Measurements from ENCODE around the gene PSORS1C1. TPM values are rescaled to one million over a fixed set of nuclear protein-coding genes. Genes with fewer than 3 reads are reported as not detected.

Gene PSORS1C1
- total and polyA plus RNA-seq, 2 of the 4 experiments (the other 2 are of a cell fraction) = 0.36 to 1.1 TPM

GRCh38 chr6:31171931-31172905, 57.6 kb downstream of the PSORS1C1 start:
- peak overlapping the region; percentile 3 for H2AK9ac ChIP-seq (replicated peaks; ENCODE audit: low read depth, low read length, poor library complexity)

More at GRCh38 chr6:31171931-31172905, 57.6 kb downstream of the PSORS1C1 start:
- ATAC-seq (ENCODE audit: low read depth) = no peak
- H3K9me3 ChIP-seq (ENCODE audit: control insufficient read depth, insufficient read depth, low read length) = no peaks in the 10 kb centered on the region
- H3K56ac ChIP-seq (ENCODE audit: extremely low read depth, insufficient read depth, low read length) = no peak overlapping the region
- H3K27ac ChIP-seq (ENCODE audit: insufficient read depth, low read length) = no peak overlapping the region
- no peak overlapping the region for H2BK15ac ChIP-seq (ENCODE audit: low read depth, low read length)
- peak overlapping the region; percentile 56 for H2AFZ ChIP-seq (replicated peaks; ENCODE audit: low read length, poor library complexity)
- no peak for DNase-seq
- no peak overlapping the region for H3K18ac ChIP-seq (ENCODE audit: low read depth, low read length)
- no peak overlapping the region for H4K91ac ChIP-seq (ENCODE audit: insufficient read depth, low read depth, low read length)
- no peak overlapping the region for H3K14ac ChIP-seq (replicated peaks; ENCODE audit: low read depth, low read length)
- no peak overlapping the region for H3K23ac ChIP-seq (ENCODE audit: low read depth, low read length)
- H3K4me1 ChIP-seq (ENCODE audit: control insufficient read depth, insufficient read depth, low read length) = peaks cover 7% of the 10 kb centered on the region; the same call in 1 of the 2 replicates
- no peak overlapping the region for H2BK120ac ChIP-seq (ENCODE audit: low read depth, low read length)
- no peak overlapping the region for H4K8ac ChIP-seq (ENCODE audit: low read depth in 2 of 2, low read length in 2 of 2)
- no peak overlapping the region for H2AK5ac ChIP-seq (ENCODE audit: low read depth, low read length)
- no peaks in the 10 kb centered on the region for H3K36me3 ChIP-seq (ENCODE audit: control insufficient read depth, insufficient read depth, low read length)
- intact Hi-C loops (cut with micrococcal nuclease) (no loop called here), dilution Hi-C loops (cut with HindIII; ENCODE audit: low sequenced_read_pairs, unreplicated experiment) (no loop called here), in situ Hi-C loops (cut with MboI; ENCODE audit: low sequenced_read_pairs) (no loop called here)
- H4K20me1 ChIP-seq (ENCODE audit: insufficient read depth, low read length) = no peaks in the 10 kb centered on the region
- no peaks in the 10 kb centered on the region for H3K27me3 ChIP-seq (ENCODE audit: control insufficient read depth, insufficient read depth, low read length)
- POLR2A ChIA-PET (ENCODE audit: unreplicated experiment) = no interaction called here
- no peak overlapping the region for H3K4me3 ChIP-seq (ENCODE audit: insufficient read depth, low read depth, low read length)
- no peaks in the 10 kb centered on the region for H3K79me1 ChIP-seq (ENCODE audit: low read depth in 1 of 2, low read length in 2 of 2)
- H3K4ac ChIP-seq (ENCODE audit: low read depth, low read length) = no peak overlapping the region
- CTCF ChIA-PET = no interaction called here
- BruUV-seq (replicated peaks) = no TSS peak
- no peak for TF ChIP-seq NFE2L2 (IDR thresholded peaks at IDR 0.05; ENCODE audit: low read depth, low read length)
- TF ChIP-seq CEBPB (IDR thresholded peaks at IDR 0.05; ENCODE audit: low read depth, low read length) = no peak
- no peak for TF ChIP-seq MXI1 (IDR thresholded peaks at IDR 0.05; ENCODE audit: borderline replicate concordance, low read depth, low read length)
- no peak for TF ChIP-seq ELK1 (IDR thresholded peaks at IDR 0.05; ENCODE audit: borderline replicate concordance, low read depth, low read length)
- no peak for TF ChIP-seq BHLHE40 (IDR thresholded peaks at IDR 0.05; ENCODE audit: low read depth, low read length)
- TF ChIP-seq FOS (IDR thresholded peaks at IDR 0.05; ENCODE audit: low read depth, low read length) = no peak
- no peak overlapping the region for H3K9ac ChIP-seq (ENCODE audit: low read depth, low read length)
- WGBS, 2 experiments (ENCODE audit: extremely low coverage in 2 of 2, insufficient read length in 1 of 2) = 81% methylated on average over 3 of the region's 16 CpGs; no CpG with 5 or more reads in 1 of the 2 experiments
- peaks cover 9% of the 10 kb centered on the region; the same call in 1 of the 2 replicates for H3K9me1 ChIP-seq (ENCODE audit: insufficient read depth, low read length)
- no peak overlapping the region for H2BK5ac ChIP-seq (ENCODE audit: low read depth, low read length, poor library complexity, severe bottlenecking)
- H4K5ac ChIP-seq (ENCODE audit: low read depth, low read length) = no peak overlapping the region
- H2BK20ac ChIP-seq (ENCODE audit: low read depth, low read length) = no peak overlapping the region
- H3K4me2 ChIP-seq (ENCODE audit: low read depth, low read length) = no peak overlapping the region
